GM19467 (cell line): ENCODE data around the gene INTS6L.
"Not testable (repeated sequence)": the region's sequence is repeated elsewhere in the genome, so short reads cannot be mapped to it uniquely, and the experiment has no call there.

ENCODE experiments used
- ATAC-seq: cut with Tn5 transposase; IDR thresholded peaks from one replicate; pipeline ENCODE4 v1.9.1; 2021; ENCODE audit warnings: mild to moderate bottlenecking, moderate library complexity; ENCODE audit not compliant: unreplicated experiment

The INTS6L gene

GRCh38 chrX:135596495-135596894, 76.0 kb downstream of the INTS6L start:
- ATAC-seq, result no peak

GRCh38 chrX:135605906-135606305, 85.4 kb downstream of the INTS6L start:
- no peak for ATAC-seq

DNA sequence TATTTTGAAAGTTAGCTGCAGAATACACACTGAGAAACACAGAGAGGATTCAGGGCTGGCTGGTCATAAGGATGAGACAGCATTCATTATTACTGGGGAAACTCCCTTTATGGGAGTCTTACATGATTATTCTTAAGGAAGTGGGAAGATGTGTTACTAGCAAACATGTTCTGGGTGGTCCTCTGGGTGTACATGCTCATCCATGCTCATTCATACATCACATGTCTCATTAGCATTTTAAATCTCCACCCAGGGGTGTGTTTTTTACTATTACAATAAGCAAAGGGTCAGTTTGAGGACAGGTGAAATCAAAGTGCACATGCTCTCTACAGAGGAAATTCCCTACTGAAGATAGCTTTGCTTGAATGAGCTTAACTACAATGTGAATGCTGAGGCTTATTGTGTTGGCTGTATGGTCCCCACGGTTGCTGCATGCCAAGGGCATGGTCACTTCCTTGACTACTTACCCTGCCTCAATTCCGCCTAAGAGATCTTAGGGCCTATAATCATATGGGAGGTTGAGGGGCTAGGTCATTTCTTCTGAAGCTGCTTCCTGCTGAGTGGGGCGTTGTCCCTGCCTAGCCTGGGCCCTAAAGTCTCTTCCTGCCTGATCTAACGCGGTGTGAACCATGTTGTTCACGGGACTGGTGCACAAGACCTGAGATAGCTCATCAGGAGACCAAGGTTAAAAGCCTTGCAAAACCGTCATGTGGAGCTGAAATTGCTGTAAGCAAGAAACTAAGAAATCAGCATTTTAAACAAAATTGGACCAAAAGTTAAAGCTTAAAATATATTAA, 104.1 kb downstream of the INTS6L start:
- ATAC-seq, result not testable (repeated sequence)

DNA sequence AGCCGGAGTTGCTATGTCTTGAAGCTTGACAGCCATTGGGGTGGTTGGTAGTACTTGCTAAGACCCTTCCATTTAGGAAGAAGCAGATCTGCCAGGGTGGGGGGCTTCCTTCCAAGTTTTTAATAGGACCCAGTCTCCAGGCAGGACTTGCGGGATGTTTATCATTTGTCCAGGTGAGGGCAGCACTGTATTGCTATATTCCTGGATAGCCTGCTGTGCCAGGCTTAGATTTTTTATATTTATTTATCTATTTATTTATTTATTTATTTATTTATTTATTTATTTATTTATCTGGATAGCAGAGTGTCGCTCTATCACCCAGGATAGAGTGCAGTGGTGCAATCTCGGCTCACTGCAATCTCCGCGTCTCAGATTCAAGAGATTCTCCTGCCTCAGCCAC, 105.5 kb downstream of the INTS6L start:
- no peak for ATAC-seq

- ATAC-seq, result no peak
These were observed 108.9 kb downstream of the INTS6L start for GRCh38 chrX:135629342-135629741.
